ENCODE results near the gene PLB1. TPM values are rescaled to one million over a fixed set of nuclear protein-coding genes. Genes with fewer than 3 reads are reported as not detected.
A peak's percentile ranks its signal among the peaks of the same experiment; 100 is the strongest.

PLB1 gene
- total RNA-seq, 1 donor from 2014 or later = 0.64 TPM

DNA sequence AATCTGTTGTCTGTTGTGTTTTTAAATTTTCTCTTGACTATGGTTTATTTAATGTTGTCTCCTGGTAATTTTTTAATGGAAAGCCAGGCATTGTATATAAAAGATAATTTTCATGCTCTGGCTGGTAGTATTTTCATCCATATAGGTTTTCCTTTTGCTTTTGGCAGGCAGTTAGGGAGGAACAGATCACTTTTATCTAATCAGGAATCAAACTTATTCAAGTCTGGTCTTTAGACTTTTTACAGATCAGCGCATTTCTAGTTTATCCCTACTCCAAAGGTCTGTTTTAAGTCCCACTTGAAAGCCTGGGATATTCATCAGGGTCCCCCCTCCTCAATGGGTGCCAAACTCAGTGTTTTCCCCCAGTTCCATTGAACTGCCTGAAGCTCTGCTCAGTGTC is 17.2 kb downstream of the PLB1 start:
- no peak for DNase-seq (ENCODE audit: extremely low spot score, unreplicated experiment)
- Mint-ChIP-seq H3K4me1 (ENCODE audit: unreplicated experiment) (no peaks in the 10 kb centered on the region), H3K4me3 (ENCODE audit: unreplicated experiment) (no peak overlapping the region), H3K36me3 (ENCODE audit: unreplicated experiment) (no peaks in the 10 kb centered on the region), H3K27ac (ENCODE audit: unreplicated experiment) (no peak overlapping the region), H3K27me3 (ENCODE audit: unreplicated experiment) (peaks cover 55% of the 10 kb centered on the region), H3K9me3 (ENCODE audit: unreplicated experiment) (peaks cover 14% of the 10 kb centered on the region)
- TF ChIP-seq CTCF (IDR thresholded peaks at IDR 0.05) = no peak

DNA sequence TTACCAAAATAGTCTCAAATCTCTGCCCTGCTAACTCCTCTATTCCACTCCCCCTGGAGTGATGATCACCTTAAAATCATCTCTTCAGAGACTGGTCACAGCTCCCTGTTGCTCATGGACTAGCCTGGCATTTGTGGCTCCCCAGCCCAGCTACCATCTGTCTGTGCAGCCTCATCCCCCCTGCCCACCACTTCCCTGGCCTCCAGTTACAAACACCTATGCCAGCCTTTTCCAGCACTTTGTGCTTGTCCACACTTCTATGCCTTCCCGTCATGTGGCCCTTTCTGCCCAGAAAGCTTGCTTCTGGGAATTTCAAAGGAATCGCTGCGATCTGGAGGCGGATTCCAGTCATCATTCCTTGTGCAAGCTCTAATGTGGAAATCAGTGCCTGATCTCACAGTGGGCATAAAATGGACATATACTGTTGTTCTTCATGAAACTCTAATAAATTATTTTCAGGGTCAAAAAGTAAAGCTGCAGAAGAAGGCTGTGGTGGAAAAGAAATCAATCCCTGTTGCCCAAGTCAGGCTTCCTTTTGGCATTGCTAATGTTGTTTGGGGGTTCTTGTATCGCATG is 19.4 kb downstream of the PLB1 start:
- H3K4me3 Mint-ChIP-seq (ENCODE audit: unreplicated experiment) = no peak overlapping the region
- H3K27me3 Mint-ChIP-seq (ENCODE audit: unreplicated experiment) = peaks cover 56% of the 10 kb centered on the region
- no peak for DNase-seq (ENCODE audit: extremely low spot score, unreplicated experiment)

GRCh38 chr2:28516430-28516829 is 20.6 kb downstream of the PLB1 start:
- no peak overlapping the region for H3K4me3 Mint-ChIP-seq (ENCODE audit: unreplicated experiment)
- no peak for DNase-seq (ENCODE audit: extremely low spot score, unreplicated experiment)
- no peak for TF ChIP-seq CTCF (IDR thresholded peaks at IDR 0.05)

More for the DNA sequence above, 19.4 kb downstream of the PLB1 start:
- no peak for TF ChIP-seq CTCF (IDR thresholded peaks at IDR 0.05)
- H3K4me1 Mint-ChIP-seq (ENCODE audit: unreplicated experiment) = no peaks in the 10 kb centered on the region
- H3K36me3 Mint-ChIP-seq (ENCODE audit: unreplicated experiment) = no peaks in the 10 kb centered on the region
- no peak overlapping the region for H3K27ac Mint-ChIP-seq (ENCODE audit: unreplicated experiment)
- peaks cover 14% of the 10 kb centered on the region for H3K9me3 Mint-ChIP-seq (ENCODE audit: unreplicated experiment)

GRCh38 chr2:28516950-28517349 is 21.1 kb downstream of the PLB1 start:
- no peak for TF ChIP-seq CTCF (IDR thresholded peaks at IDR 0.05)
- H3K27ac Mint-ChIP-seq (ENCODE audit: unreplicated experiment) = no peak overlapping the region
- no peak overlapping the region for H3K4me3 Mint-ChIP-seq (ENCODE audit: unreplicated experiment)
- H3K4me1 Mint-ChIP-seq (ENCODE audit: unreplicated experiment) = no peaks in the 10 kb centered on the region
- H3K27me3 Mint-ChIP-seq (ENCODE audit: unreplicated experiment) = peaks cover 66% of the 10 kb centered on the region
- H3K9me3 Mint-ChIP-seq (ENCODE audit: unreplicated experiment) = peaks cover 11% of the 10 kb centered on the region
- DNase-seq (ENCODE audit: extremely low spot score, unreplicated experiment) = peak; percentile 67
- H3K36me3 Mint-ChIP-seq (ENCODE audit: unreplicated experiment) = no peaks in the 10 kb centered on the region

More at GRCh38 chr2:28516430-28516829, 20.6 kb downstream of the PLB1 start:
- no peak overlapping the region for H3K27ac Mint-ChIP-seq (ENCODE audit: unreplicated experiment)
- H3K27me3 Mint-ChIP-seq (ENCODE audit: unreplicated experiment) = peaks cover 61% of the 10 kb centered on the region
- no peaks in the 10 kb centered on the region for H3K36me3 Mint-ChIP-seq (ENCODE audit: unreplicated experiment)
- H3K4me1 Mint-ChIP-seq (ENCODE audit: unreplicated experiment) = no peaks in the 10 kb centered on the region
- peaks cover 13% of the 10 kb centered on the region for H3K9me3 Mint-ChIP-seq (ENCODE audit: unreplicated experiment)

- Mint-ChIP-seq H3K27ac (ENCODE audit: unreplicated experiment) (no peak overlapping the region), H3K36me3 (ENCODE audit: unreplicated experiment) (no peaks in the 10 kb centered on the region), H3K4me1 (ENCODE audit: unreplicated experiment) (no peaks in the 10 kb centered on the region), H3K4me3 (ENCODE audit: unreplicated experiment) (no peak overlapping the region), H3K9me3 (ENCODE audit: unreplicated experiment) (no peaks in the 10 kb centered on the region), H3K27me3 (ENCODE audit: unreplicated experiment) (peaks cover 71% of the 10 kb centered on the region)
- peak; percentile 51 for DNase-seq (ENCODE audit: extremely low spot score, unreplicated experiment)
- no peak for TF ChIP-seq CTCF (IDR thresholded peaks at IDR 0.05)
Measured at GRCh38 chr2:28521663-28522062, 25.8 kb downstream of the PLB1 start.

All from osteocyte (in vitro differentiated cells).